ENCODE data around the gene TENT5C. TPM values are rescaled to one million over a fixed set of nuclear protein-coding genes. Genes with fewer than 3 reads are reported as not detected.

Gene TENT5C
- total and polyA plus RNA-seq, 10 of the 15 experiments (the other 5 are each of a cell fraction or from before 2014, with no cell fraction given), result 0.19 to 2.4 (median 0.78) TPM

DNA sequence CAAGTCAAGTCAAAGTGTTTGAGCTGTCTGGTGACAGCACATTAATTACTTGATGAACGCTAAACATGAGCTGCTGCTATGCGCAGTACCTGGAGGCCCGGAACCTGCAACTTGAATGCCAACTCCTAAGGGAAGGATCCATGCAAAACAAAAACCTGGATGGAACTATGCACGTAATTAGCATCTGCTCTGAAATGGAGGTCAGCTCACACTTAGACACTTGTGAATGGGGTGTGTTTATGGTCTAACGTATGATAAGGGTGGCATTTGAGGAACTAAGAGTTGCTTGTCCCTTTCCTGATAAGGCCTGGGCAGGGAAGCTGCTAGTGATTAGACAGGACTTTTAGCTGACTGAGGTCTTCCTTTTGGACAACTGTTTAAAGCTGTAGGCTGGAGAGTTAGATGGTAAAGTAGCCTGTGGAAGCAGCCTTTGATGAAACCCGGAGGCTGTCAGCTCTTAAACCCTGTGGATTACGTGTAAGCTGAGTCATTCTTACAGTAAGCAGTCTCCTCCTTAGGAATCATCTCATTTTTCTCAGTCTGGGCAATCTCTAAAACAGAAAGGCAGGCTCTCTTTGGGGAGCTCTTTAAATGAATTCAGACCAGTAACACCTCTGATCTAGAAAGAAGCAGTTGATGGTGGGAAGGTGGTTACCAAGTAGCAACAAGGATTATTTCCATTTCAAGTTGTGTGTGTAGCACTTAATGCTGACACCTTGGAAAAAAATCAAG is 6.8 kb downstream of the TENT5C start (continued):
- no peak for TF ChIP-seq REST (IDR thresholded peaks at IDR 0.05; ENCODE audit: low read depth, low read length)

GRCh38 chr1:117613249-117613968 is 7.6 kb downstream of the TENT5C start:
- FAIRE-seq (no peak), ATAC-seq (no peak), DNase-seq (ENCODE audit: low read depth, low spot score) (no peak)
- in situ Hi-C loops (cut with MboI) (no loop called here), intact Hi-C loops (cut with micrococcal nuclease; ENCODE audit: unreplicated experiment) (no loop called here)
- no peaks in the 10 kb centered on the region for H3K79me2 ChIP-seq (ENCODE audit: control insufficient read depth, insufficient read depth, low read length)
- H3K4me3 ChIP-seq, result no peak overlapping the region
- 49% methylated on average over 8 of the region's 8 CpGs for WGBS (ENCODE audit: insufficient coverage, insufficient replicate concordance, low lambda C conversion rate, missing lambda C conversion rate)
- TF ChIP-seq CBX3 (IDR thresholded peaks at IDR 0.05; ENCODE audit: borderline replicate concordance, low read depth) (no peak), KAT2A (conservative IDR thresholded peaks at IDR 0.05; ENCODE audit: control insufficient read depth, low read depth, low read length) (no peak), SP1 (IDR thresholded peaks at IDR 0.05; ENCODE audit: low read depth, low read length) (no peak), TARDBP (IDR thresholded peaks at IDR 0.05; ENCODE audit: borderline replicate concordance) (no peak), MTA3 (IDR thresholded peaks at IDR 0.05; ENCODE audit: borderline replicate concordance, low read length) (no peak), MTA2 (IDR thresholded peaks at IDR 0.05; ENCODE audit: low read depth) (no peak), NBN (IDR thresholded peaks at IDR 0.05) (no peak)
- TF ChIP-seq, protein P1, sequence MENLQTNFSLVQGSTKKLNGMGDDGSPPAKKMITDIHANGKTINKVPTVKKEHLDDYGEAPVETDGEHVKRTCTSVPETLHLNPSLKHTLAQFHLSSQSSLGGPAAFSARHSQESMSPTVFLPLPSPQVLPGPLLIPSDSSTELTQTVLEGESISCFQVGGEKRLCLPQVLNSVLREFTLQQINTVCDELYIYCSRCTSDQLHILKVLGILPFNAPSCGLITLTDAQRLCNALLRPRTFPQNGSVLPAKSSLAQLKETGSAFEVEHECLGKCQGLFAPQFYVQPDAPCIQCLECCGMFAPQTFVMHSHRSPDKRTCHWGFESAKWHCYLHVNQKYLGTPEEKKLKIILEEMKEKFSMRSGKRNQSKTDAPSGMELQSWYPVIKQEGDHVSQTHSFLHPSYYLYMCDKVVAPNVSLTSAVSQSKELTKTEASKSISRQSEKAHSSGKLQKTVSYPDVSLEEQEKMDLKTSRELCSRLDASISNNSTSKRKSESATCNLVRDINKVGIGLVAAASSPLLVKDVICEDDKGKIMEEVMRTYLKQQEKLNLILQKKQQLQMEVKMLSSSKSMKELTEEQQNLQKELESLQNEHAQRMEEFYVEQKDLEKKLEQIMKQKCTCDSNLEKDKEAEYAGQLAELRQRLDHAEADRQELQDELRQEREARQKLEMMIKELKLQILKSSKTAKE (IDR thresholded peaks at IDR 0.05; ENCODE audit: low read depth, poor library complexity, severe bottlenecking), result no peak
- no peak overlapping the region for H3K4me2 ChIP-seq (ENCODE audit: control insufficient read depth, insufficient read depth)
- no peak overlapping the region for H2AFZ ChIP-seq (ENCODE audit: control insufficient read depth, low read depth, low read length)
- H3K27me3 ChIP-seq (replicated peaks in 1 of 2; ENCODE audit: control insufficient read depth in 2 of 2, insufficient read depth in 2 of 2, low read length in 1 of 2), result peaks cover 0 to 3% of the 10 kb centered on the region in 2 experiments; a peak in 3 of 4 replicates
- SMC1A ChIA-PET (ENCODE audit: uncharacterized antibody, unreplicated experiment), result no interaction called here
- H3K9ac ChIP-seq (ENCODE audit: control insufficient read depth, insufficient read depth, low read length), result no peak overlapping the region
- H3K36me3 ChIP-seq (ENCODE audit: control insufficient read depth in 2 of 2, insufficient read depth in 2 of 2, low read length in 1 of 2), result no peaks in the 10 kb centered on the region
- no peaks in the 10 kb centered on the region for H3K4me1 ChIP-seq (ENCODE audit: control insufficient read depth, insufficient read depth, low read length)
- H3K27ac ChIP-seq (ENCODE audit: control insufficient read depth, insufficient read depth), result no peak overlapping the region
- no TSS peak for BruUV-seq (replicated peaks)
- H4K20me1 ChIP-seq (ENCODE audit: control insufficient read depth, insufficient read depth), result no peaks in the 10 kb centered on the region
- CTCF ChIA-PET, result no interaction called here
- RAD21 ChIA-PET (ENCODE audit: unreplicated experiment), result no interaction called here
- no peaks in the 10 kb centered on the region for H3K9me3 ChIP-seq (replicated peaks; ENCODE audit: control insufficient read depth, insufficient read depth, low read length)
- POLR2A ChIA-PET, result no interaction called here

Measured in GM12878 (cell line).